ENCODE data around the gene PDE2A.
"Not testable (repeated sequence)": the region's sequence is repeated elsewhere in the genome, so short reads cannot be mapped to it uniquely, and the experiment has no call there.

Gene PDE2A

DNA sequence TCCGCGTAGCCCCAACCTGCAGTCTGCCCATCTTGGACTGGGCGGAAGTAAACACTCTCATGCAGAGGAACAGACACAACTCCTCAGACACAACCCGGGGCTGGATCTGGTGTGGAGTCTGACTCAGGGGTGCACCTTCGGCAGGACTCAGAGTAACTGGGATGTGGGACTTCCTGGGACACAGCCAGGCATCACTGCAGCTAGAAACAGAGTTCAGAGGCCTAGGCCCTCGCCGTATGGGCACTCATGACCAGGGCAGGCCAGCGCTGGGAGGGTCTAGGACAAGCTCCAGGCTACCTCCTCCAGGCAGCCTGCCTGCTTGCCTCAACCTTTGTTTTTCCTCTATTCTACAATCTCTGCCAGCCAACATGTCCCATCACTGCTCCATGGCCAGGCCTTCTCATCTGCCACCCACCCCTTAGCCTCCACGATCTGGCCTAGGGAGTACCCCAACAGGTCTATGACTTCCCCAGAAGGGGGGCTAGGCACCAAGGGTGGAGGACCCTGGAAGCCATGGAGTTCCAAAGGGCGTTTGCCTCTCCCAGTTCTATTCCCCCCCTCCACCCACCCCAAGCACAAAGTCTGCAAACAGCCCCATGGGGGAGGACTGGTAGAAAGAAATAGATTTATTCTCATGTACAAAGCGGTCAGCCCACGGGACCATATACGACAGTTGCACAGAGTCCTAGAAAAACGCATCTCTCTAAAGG lies 98.5 kb downstream of the PDE2A start:
- DNase-seq (ENCODE audit: low spot score) = no peak

DNA sequence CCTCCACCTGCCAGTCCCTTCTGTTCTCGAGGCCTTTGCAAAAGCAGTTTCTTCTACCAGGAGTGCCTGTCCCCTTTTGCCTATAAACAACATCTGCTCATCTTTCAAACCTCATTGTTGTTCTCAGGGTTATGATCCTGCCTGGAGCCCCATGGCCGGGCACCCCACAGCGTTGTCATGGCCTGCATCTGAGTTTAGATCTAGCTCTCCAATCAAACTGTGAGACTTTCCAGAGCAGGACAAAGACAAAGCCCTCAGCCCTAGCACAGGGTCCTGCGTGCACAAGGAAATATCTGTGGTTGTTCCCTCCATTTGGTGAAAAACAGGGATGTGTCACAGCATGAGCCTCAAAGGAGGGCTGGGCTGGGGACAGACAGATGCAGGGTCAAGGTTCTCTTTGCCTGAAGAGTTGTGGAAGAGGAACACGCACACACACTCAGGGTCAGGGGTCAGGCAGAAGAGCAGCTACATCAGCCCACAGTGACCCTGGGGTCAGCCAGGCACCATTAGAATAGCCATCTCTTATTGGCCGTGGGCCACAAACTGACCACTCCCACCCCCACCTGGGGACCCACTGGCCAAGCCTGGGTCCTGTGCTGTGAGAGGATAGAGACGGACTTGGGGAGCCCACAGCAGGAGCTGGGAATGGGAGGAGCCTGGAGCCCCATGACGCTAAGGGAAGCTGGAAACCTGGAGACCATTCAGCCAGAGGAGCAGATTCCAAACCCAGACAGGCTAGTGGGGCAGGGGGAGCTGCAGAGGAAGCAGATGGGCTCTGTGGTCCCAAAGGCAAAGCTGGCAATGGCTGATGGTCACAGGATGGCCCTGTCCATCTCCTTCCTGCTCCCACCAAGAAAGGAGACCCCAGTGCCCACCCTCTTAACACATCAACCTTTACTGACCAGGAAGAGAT lies 99.4 kb downstream of the PDE2A start:
- no peak for DNase-seq (ENCODE audit: low spot score)

DNA sequence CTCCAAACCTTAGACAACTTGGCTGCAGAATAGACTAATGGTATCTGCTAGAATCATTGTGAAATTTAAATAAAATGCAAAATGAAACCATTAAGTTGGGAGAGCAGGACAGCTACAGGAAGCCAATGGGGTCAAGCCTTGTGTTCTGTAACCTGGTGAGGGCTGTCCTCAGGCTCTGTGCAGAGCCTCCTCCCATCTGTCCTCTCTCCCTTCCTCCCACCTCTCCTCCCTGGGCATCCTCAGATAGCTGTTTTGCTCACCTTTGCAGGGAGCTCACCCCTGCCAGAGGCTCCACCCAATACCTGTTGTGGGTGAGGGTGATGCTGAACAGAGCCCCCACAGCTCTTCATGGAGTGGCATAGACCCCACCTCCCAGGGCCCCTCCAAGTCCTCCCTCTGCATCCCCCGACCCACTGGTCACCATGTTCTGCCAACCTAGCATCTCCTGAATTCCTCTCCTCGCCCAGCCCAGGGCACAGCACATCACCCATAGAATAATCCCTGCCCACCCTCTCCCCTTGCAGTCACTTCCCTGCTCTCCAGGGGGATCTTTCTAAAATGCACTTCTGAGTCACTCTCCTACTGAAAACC lies 100.3 kb downstream of the PDE2A start:
- DNase-seq (ENCODE audit: low spot score) = no peak

DNA sequence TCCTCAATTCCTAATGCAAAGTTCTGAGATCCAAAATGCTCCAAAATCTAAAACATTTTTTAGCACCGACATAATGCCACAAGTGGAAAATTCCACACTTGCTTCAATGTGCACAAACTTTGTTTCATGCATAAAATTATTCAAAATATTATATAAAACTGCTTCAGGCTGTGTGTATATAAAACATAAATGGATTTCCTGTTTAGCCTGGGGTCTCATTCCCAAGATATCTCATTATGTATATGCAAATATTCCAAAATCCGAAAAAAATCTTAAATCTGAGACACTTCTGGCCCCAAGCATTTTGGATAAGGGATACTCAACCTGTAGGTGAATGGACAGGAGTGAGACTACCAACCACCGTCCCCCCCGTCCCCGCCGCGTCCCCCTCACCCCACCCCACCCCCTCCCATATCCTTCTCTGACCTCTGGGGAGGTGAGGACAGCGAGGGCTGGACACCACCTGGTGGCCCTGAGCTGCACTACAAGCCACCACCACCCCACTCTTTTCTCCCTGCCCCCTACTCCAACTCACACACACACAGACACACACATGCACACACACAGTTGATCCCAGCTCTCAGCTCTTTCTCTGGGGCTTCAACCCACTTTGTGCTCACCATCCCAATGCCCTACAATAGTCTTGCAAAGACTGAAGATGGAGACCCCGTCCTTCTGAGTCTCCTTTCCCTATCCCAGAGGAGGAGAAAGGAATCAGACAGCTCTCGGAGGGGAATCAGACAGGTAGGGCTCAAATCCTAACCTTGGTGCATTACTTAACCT lies 101.0 kb downstream of the PDE2A start:
- DNase-seq (ENCODE audit: low spot score) = no peak

DNA sequence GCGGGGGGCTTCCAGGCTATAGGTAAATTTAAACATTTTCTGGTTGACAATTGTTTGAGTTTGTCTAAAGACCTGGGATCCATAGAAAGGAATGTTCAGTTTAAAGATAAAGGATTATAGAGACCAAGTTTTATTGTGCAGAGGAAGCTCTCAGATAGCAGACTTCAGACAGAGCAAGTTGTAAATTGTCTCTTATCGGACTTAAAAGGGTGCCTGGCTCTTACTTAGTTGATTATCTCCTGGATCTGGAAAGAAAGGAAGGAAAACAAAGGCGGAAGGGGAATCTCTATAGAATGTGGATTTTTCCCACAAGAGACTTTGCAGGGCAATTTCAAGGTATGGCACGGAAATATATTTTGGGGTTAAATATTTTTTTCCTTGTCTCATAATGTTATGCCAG lies 101.7 kb downstream of the PDE2A start:
- not testable (repeated sequence) for DNase-seq (ENCODE audit: low spot score)

DNA sequence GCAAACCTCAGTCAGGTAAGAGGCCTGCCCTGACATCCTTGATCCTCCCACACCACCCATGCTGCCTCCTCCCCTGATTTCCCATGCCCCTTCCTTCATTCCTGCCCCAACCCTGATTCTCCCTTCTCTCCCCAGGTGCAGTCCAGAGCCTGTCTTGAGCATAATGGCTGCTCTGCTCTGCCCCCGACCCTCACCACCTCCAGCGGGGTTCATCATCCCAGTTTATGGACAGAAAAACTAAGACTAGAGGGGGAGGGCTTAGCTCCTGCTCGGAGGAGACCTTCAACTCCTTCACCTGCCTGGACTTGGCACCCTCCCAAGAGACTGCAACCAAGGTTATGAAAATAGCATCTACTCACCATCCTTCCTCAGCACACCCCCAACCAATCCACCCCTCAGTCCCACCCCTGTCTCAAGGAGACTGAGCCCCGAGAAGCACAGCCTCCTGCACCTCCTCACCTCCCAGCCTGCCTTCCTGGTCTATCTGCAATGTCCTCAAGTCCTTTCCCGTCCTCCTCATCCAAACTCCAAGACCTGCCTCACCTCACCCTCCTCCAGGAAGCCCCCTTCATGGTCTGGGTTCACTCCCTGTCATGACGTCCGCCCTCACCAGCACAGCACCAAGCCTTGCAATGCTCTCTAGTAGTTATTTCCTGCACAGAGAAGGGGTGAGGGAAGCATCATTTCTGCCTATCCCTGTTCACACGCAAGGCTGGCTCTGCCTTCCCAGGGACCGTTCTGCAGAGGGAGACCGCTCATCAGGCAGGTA lies 103.1 kb downstream of the PDE2A start:
- no peak for DNase-seq (ENCODE audit: low spot score)

DNA sequence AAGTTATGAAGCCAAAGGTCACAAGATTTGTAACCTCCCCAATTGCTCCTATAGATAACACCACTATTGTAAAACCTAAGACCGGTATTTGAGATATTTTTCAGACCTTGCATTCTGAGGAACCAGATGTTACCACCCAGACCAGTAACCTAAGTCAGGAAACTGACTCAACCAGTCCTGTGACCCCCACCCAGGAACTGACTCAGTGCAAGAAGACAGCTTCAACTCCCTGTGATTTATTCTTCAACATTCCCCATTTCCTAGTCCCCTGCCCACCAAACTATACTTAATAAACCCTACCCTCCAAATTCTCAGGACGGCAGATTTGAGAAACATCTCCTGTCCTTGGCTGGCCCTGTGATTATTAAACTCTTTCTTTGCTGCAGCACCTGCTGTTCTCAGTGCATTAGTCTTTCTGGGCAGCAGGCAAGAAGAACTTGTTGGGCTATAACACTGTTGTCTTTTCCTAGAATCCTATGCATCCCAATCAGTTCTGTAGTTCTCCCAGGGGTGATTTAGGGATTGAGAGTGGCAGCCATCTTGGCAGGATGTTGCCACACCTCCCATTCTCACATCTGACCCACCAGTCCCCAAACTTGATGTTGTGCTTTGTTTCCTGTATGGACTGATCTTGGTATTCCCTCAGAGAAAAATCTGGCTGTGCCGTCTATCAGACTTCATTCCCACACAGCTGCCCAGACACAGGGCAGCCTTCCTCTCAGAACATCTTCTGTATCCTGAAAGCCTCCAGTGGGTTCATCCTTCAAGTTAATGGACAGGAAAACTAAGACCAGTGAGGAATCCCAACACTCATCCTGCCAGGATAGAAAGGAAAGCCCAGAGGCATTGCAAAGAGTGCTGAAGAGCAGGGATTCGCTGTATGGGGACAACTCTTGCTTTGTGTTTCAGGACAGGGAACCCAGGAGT lies 104.0 kb downstream of the PDE2A start:
- DNase-seq (ENCODE audit: low spot score) = no peak

DNA sequence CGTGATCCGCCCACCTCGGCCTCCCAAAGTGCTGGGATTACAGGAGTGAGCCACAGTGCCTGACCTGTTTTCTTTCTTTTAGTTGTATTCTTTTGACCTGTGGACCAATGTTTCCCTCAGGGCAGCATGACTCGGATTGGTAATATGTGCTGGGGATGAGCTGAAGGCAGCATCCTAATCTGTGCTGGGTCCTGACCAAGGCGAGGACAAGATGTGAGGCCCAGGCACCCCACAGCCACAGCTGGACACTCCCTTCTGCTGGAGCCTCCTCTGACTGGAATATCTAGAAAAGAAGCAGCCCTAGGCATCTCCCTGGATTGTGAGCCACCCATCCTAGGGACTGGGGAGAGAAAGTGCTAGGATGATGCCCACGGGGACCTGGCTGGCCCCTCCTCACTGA lies 105.4 kb downstream of the PDE2A start:
- no peak for DNase-seq (ENCODE audit: low spot score)

DNA sequence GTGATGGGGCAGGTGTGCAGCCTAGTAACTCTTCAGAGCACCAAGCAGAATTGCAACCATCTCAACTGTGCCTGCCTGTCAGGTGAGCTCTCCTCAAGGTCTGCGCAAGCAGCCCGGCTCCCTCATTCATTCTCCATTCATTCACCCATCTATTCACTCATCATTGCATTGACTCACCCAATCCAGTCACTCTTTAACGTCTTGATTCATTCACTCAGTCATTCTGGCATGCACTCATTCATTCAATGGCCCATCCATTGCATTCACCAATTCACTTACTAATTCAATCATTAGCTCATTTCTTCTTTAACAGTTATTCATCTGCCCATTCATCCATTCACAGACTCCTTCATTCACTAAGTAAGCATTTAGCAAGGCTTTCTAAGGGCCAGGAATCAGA lies 111.8 kb downstream of the PDE2A start:
- no peak for DNase-seq (ENCODE audit: low spot score)

DNA sequence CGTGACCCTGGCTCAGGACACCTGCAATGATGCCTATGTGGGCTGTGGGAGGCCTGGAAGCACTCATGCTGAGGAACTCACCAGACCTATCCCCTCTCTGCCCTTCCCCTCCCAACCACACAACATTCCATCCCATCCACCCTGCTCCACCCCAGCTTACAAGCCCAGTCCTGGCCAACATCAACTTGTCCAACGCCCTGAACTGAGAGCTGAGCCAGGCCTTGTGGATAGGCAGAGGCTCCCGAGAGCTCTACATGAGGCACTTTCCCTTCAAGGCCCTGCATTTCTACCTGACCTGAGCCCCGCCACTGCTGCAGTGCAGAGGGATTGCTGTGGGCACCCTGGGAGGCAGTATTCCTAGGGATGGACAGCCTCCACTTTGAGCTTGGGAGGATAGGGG lies 112.4 kb downstream of the PDE2A start:
- DNase-seq (ENCODE audit: low spot score) = no peak

DNA sequence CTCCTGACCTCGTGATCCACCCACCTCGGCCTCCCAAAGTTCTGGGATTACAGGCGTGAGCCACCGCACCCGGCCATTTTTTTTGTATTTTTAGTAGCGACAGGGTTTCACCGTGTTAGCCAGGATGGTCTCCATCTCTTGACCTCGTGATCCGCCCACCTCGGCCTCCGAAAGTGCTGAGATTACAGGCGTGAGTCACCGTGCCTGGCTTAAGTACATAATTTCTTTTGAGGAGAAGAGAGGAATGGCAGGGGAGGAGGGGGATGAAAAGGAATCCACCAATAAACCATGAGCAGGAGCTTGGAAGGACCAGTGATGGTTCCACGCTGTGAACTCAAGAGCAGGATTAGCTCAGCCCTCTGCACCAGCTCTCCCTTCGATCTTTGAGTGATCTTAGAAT lies 113.4 kb downstream of the PDE2A start:
- DNase-seq (ENCODE audit: low spot score) = not testable (repeated sequence)

DNA sequence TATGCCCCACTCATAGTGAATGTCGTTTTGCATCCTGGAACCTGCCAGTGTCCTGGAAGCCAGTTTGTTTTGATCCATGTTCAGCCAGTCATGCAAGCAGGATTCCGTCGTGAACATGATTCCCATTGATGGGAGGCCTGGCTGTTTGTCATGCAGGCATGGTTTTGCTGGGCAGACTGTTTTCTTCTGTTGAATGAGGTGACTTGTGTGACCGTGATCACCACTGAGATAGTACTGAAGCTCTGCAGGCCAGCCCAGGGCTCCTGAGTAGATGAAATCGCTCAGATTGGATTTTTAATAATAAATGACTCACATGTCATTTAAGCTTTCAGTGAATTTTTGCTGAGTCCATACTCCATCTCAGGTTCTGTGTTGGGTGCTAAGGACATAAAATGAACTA lies 117.8 kb downstream of the PDE2A start:
- no peak for DNase-seq (ENCODE audit: low spot score)

DNA sequence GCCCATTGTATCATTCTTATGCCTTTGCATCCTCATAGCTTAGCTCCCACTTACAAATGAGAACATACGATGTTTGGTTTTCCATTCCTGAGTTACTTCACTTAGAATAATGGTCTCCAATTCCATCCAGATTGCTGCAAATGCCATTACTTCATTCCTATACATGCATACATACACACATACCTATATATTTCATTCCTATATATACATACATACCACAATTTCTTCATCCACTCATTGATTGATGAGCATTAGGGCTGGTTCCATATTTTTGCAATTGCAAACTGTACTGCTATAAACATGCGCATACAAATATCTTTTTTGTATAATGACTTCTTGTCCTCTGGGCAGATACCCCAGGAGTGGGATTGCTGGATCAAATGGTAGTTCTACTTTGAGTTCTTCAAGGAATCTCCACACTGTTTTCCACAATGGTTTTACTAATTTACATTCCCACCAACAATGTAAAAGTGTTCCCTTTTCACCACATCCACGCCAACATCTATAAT lies 119.2 kb downstream of the PDE2A start:
- DNase-seq (ENCODE audit: low spot score) = not testable (repeated sequence)

DNA sequence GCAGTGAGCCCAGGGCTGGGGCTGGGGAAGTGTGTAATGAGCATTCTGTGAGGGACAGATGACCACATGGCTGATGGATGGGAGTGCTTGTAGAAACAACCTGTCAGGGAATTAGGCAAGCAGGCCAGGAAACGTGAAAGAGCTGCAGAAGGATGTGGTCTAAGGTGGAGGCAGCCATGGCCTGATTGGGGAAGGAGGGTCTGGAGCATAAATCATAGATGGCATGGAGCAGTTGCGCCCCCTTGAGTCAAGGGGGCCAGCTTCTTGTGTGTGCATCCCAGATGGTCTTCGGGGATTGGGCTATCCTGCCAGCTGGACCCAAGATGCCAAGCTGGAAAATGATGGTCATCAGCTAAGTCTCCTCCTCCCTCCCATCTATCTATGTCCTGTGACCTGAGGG lies 120.5 kb downstream of the PDE2A start:
- DNase-seq (ENCODE audit: low spot score) = no peak

DNA sequence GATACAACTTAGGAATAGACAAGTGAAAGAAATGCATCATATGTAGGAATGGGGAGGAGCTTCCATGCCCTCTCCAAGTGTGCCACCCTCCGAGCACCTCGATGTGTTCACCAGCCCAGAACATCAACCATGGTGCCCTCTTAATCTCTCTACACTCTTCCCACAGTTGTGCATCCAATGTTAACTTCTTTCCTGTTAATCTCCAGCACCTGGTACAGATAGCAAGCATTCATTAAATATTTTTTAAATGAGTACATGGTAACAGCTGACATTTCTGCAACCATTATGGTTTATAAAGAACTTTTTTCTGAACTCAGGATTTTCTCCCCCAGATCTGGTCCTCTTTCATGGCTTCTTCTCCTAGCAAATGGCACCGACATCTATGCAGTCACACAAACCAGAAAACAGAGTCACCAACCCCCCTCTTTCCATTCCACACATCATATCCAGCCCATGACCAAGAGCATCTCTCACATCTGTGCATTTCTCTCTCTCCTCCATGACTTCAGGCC lies 121.8 kb downstream of the PDE2A start:
- no peak for DNase-seq (ENCODE audit: low spot score)

DNA sequence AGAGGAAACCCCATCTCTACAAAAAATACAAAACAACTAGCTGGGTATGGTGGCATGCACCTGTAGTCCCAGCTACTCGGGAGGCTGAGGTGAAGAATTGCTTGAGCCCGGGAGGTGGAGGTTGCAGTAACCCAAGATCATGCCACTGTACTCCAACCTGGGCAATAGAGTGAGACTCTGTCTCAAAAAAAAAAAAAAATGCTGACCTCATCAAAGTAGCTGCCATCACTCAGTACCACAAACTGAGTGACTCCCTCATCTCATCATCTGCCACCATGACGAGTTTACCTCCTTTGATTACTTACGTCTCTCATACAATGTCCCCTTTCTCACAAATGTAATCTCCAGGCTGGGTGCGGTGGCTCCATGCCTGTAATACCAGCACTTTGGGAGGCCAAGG lies 122.7 kb downstream of the PDE2A start:
- no peak for DNase-seq (ENCODE audit: low spot score)

DNA sequence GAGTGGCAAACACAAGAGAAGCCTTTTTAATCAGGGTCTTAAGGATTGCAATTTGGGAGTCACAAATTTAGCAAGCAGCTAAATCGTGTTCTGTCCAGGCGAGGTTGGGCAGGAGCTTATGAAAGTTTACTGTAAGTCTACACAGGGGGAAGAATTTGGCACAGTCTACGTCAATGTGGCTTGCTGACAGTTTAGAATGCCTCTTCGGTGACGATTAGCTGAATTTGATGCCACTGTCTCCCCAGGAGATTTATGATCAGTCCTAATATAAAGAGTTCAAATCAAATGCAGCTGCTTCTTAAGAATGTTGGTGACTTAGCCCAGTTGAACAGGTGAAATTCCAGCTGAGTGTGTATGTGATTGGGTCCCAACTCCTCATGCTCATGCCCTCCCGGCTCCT lies 125.8 kb downstream of the PDE2A start:
- no peak for DNase-seq (ENCODE audit: low spot score)

DNA sequence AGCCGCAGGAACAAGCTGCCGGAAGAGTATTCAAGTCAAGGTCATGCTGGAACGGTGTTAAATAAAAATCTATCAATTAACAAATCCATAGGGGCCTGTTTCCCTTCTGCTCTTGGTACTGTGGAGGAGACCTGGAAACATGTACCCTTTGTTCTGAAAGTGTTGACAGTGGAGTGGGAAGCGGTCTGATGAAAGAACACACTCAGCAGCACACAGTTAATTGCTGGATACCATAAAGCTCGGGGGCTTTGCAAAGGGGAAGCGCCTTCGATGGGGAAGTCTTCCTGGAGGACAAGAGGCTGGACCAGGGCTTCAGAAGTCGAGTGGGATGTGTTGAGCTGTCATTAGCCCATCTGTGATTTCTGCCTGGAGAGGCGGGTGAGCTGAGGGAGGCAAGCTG lies 127.4 kb downstream of the PDE2A start:
- DNase-seq (ENCODE audit: low spot score) = no peak

DNA sequence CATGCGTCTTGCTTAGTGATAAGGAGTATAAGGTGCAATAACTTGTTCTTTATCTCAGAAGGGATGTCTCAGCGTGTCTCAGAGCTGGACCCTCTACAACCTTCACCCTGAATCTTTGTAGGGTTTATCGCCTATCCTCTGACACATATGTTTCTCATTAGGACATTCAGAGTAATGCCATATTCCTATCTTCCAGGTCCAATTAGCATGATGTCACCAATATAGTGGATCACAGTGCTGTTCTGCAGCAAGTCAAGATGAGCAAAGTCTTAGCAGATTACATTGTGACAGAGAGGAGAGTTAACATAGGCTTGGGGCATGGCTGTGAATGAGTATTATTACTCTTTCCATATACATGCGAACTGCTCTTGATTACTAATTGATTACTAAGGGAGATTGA lies 129.6 kb downstream of the PDE2A start:
- no peak for DNase-seq (ENCODE audit: low spot score)

Data from cerebellar cortex (tissue), 1 donor.